ENCODE data around the gene POMP. TPM values are rescaled to one million over a fixed set of nuclear protein-coding genes. Genes with fewer than 3 reads are reported as not detected.
A peak's percentile ranks its signal among the peaks of the same experiment; 100 is the strongest.

Gene POMP
- total RNA-seq, 2 experiments from 2014 or later, result 46.6 to 79.0 TPM

DNA sequence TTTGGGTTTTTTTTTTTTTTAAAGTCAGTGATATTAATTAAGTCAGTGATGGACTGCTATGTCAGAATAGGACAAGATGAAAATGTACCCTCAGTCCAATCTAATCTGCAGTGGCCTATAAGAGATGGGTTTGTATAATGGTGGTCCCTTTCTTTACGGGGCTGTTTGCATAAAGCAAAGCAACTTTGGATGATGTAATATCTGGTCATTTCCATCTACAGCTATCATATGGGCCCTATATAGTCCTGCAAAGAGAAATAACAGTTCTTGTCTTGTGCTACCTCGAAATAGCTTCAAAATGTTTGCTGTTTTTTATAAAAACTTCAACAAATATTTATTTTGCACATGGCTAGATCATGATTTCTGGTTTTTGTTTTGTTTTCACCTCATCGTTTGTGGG lies 20.2 kb upstream of the POMP start:
- Histone ChIP-seq H3K9me2 (ENCODE audit: insufficient read depth, low read length) (no peaks in the 10 kb centered on the region), H4K20me1 (ENCODE audit: insufficient read depth, low read length) (no peaks in the 10 kb centered on the region), H3K36me3 (ENCODE audit: insufficient read depth, low read length) (no peaks in the 10 kb centered on the region), H3K9me3 (ENCODE audit: low read length) (no peaks in the 10 kb centered on the region), H2AFZ (ENCODE audit: low read length) (peak overlapping the region; percentile 40; the same call in 1 of the 2 replicates), H3K4me3 (ENCODE audit: low read depth, low read length, poor library complexity, severe bottlenecking) (no peak overlapping the region), H3K27ac (ENCODE audit: low read depth, low read length, poor library complexity, severe bottlenecking) (no peak overlapping the region), H3K4me2 (ENCODE audit: low read length) (no peak overlapping the region), H3K79me2 (ENCODE audit: insufficient read depth, low read depth, low read length) (no peaks in the 10 kb centered on the region), H3K4me1 (ENCODE audit: insufficient read depth, low read length, poor library complexity, severe bottlenecking) (peaks cover 29% of the 10 kb centered on the region)
- no TSS peak for BruUV-seq (replicated peaks)
- ChIA-PET POLR2A (interaction anchor here (0.6 to 5.7 kb wide), 8 partner anchors 9 to 310 kb away, joined by 3 to 52 read pairs (median 4); partner anchors contain the start of gene POMP), CTCF (ENCODE audit: unreplicated experiment) (no interaction called here)
- TF ChIP-seq CTCF (conservative IDR thresholded peaks at IDR 0.05; ENCODE audit: low read length) (no peak), EZH2phosphoT487 (IDR thresholded peaks at IDR 0.05; ENCODE audit: borderline replicate concordance, low read depth, low read length) (no peak)
- DNase-seq (ENCODE audit: low spot score), result no peak
- intact Hi-C loops (cut with micrococcal nuclease; ENCODE audit: unreplicated experiment), result loop anchor here (5.0 to 10.0 kb wide), 3 partner anchors 366 to 634 kb away; no protein-coding TSS in a partner anchor

GRCh38 chr13:28640861-28641599 lies 17.9 kb upstream of the POMP start:
- BruUV-seq (replicated peaks), result no TSS peak
- Histone ChIP-seq H4K20me1 (ENCODE audit: insufficient read depth, low read length) (no peaks in the 10 kb centered on the region), H3K79me2 (ENCODE audit: insufficient read depth, low read depth, low read length) (no peaks in the 10 kb centered on the region), H3K9me2 (ENCODE audit: insufficient read depth, low read length) (no peaks in the 10 kb centered on the region), H2AFZ (ENCODE audit: low read length) (no peak overlapping the region), H3K4me3 (ENCODE audit: low read depth, low read length, poor library complexity, severe bottlenecking) (no peak overlapping the region), H3K27ac (ENCODE audit: low read depth, low read length, poor library complexity, severe bottlenecking) (no peak overlapping the region), H3K4me2 (ENCODE audit: low read length) (no peak overlapping the region), H3K9me3 (ENCODE audit: low read length) (no peaks in the 10 kb centered on the region), H3K4me1 (ENCODE audit: insufficient read depth, low read length, poor library complexity, severe bottlenecking) (peaks cover 29% of the 10 kb centered on the region), H3K36me3 (ENCODE audit: insufficient read depth, low read length) (no peaks in the 10 kb centered on the region)
- no peak for TF ChIP-seq CTCF (conservative IDR thresholded peaks at IDR 0.05; ENCODE audit: low read length)
- no peak for TF ChIP-seq EZH2phosphoT487 (IDR thresholded peaks at IDR 0.05; ENCODE audit: borderline replicate concordance, low read depth, low read length)
- DNase-seq (ENCODE audit: low spot score), result no peak
- intact Hi-C loops (cut with micrococcal nuclease; ENCODE audit: unreplicated experiment), result no loop called here
- ChIA-PET POLR2A (interaction anchor here (0.7 to 5.7 kb wide), 8 partner anchors 8 to 558 kb away, joined by 3 to 52 read pairs (median 4); partner anchors contain the start of genes PAN3 and POMP), CTCF (ENCODE audit: unreplicated experiment) (interaction anchor here (0.5 kb wide), 1 partner anchor 294 kb away, joined by 5 read pairs; no protein-coding TSS in a partner anchor)

GRCh38 chr13:28641600-28641926 lies 17.4 kb upstream of the POMP start:
- no peak for TF ChIP-seq EZH2phosphoT487 (IDR thresholded peaks at IDR 0.05; ENCODE audit: borderline replicate concordance, low read depth, low read length)
- Histone ChIP-seq H3K27ac (ENCODE audit: low read depth, low read length, poor library complexity, severe bottlenecking) (no peak overlapping the region), H2AFZ (ENCODE audit: low read length) (no peak overlapping the region), H3K79me2 (ENCODE audit: insufficient read depth, low read depth, low read length) (no peaks in the 10 kb centered on the region), H3K4me2 (ENCODE audit: low read length) (no peak overlapping the region), H4K20me1 (ENCODE audit: insufficient read depth, low read length) (no peaks in the 10 kb centered on the region), H3K9me3 (ENCODE audit: low read length) (no peaks in the 10 kb centered on the region), H3K4me1 (ENCODE audit: insufficient read depth, low read length, poor library complexity, severe bottlenecking) (peaks cover 25% of the 10 kb centered on the region), H3K36me3 (ENCODE audit: insufficient read depth, low read length) (no peaks in the 10 kb centered on the region), H3K9me2 (ENCODE audit: insufficient read depth, low read length) (no peaks in the 10 kb centered on the region), H3K4me3 (ENCODE audit: low read depth, low read length, poor library complexity, severe bottlenecking) (no peak overlapping the region)
- intact Hi-C loops (cut with micrococcal nuclease; ENCODE audit: unreplicated experiment), result no loop called here
- DNase-seq (ENCODE audit: low spot score), result no peak
- no TSS peak for BruUV-seq (replicated peaks)
- ChIA-PET CTCF (ENCODE audit: unreplicated experiment) (interaction anchor here (0.5 kb wide), 1 partner anchor 295 kb away, joined by 5 read pairs; no protein-coding TSS in a partner anchor), POLR2A (interaction anchor here (1.0 to 5.7 kb wide), 2 partner anchors 15 to 504 kb away, joined by 4 to 52 read pairs; partner anchors contain the start of genes PAN3 and POMP)
